ENCODE measurements around the gene SLC12A3.

SLC12A3 gene

DNA sequence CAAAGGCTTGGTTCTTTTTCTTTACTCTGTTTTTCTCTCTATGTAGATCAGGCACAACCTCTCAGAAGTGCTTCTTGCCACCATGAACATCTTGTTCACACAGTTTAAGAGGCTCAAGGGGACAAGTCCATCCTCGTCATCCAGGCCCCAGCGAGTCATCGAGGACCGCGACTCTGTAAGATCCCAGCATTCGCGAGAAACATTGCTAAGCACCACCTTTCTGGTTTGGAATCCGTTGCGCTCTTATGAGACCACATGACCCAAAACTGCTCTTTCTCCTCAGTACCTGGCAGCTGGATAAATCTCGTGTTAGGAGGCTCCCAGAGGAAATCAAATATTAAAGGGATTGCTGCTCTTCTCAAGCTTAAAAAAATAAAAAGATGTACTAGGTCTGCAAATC is 23.3 kb upstream of the SLC12A3 start:
- Histone ChIP-seq H2AK5ac (ENCODE audit: low read length) (no peak overlapping the region), H2BK120ac (ENCODE audit: low read depth, low read length) (no peak overlapping the region), H3K79me2 (ENCODE audit: control insufficient read depth, insufficient read depth, low read length) (no peaks in the 10 kb centered on the region), H3K4ac (ENCODE audit: low read depth, low read length) (no peak overlapping the region), H4K8ac (ENCODE audit: low read depth, low read length) (no peak overlapping the region), H3K4me3 (ENCODE audit: low read length) (no peak overlapping the region), H4K5ac (ENCODE audit: low read length) (no peak overlapping the region), H3K18ac (ENCODE audit: low read length) (no peak overlapping the region), H3K56ac (ENCODE audit: low read length) (no peak overlapping the region), H3K79me1 (ENCODE audit: low read length) (no peaks in the 10 kb centered on the region), H3K4me2 (ENCODE audit: low read length) (no peak overlapping the region), H2BK15ac (replicated peaks; ENCODE audit: low read depth) (no peak overlapping the region), H3K4me1 (ENCODE audit: control insufficient read depth, low read depth, low read length) (no peaks in the 10 kb centered on the region), H3K9ac (ENCODE audit: low read length) (no peak overlapping the region), H3K23ac (ENCODE audit: low read length) (no peak overlapping the region), H3K27ac (ENCODE audit: low read depth, low read length) (no peak overlapping the region), H2BK5ac (ENCODE audit: low read length) (no peak overlapping the region), H3K27me3 (ENCODE audit: insufficient read depth, low read length, poor library complexity) (no peaks in the 10 kb centered on the region), H3K36me3 (ENCODE audit: control insufficient read depth, insufficient read depth, low read length) (peaks cover 8% of the 10 kb centered on the region)
- DNase-seq, result no peak
- WGBS (ENCODE audit: extremely low coverage, insufficient coverage, low lambda C conversion rate), result no CpG with 5 or more reads among the region's 10 CpGs

- H3K27me3 ChIP-seq (ENCODE audit: insufficient read depth, low read length, poor library complexity), result no peaks in the 10 kb centered on the region
- H3K9ac ChIP-seq (ENCODE audit: low read length), result no peak overlapping the region
- H3K79me2 ChIP-seq (ENCODE audit: control insufficient read depth, insufficient read depth, low read length), result no peaks in the 10 kb centered on the region
- H3K36me3 ChIP-seq (ENCODE audit: control insufficient read depth, insufficient read depth, low read length), result peaks cover 5% of the 10 kb centered on the region
- no peak overlapping the region for H2BK5ac ChIP-seq (ENCODE audit: low read length)
- no peak overlapping the region for H3K4me2 ChIP-seq (ENCODE audit: low read length)
- H3K4me1 ChIP-seq (ENCODE audit: control insufficient read depth, low read depth, low read length), result no peaks in the 10 kb centered on the region
- H3K79me1 ChIP-seq (ENCODE audit: low read length), result no peaks in the 10 kb centered on the region
- no peak overlapping the region for H3K56ac ChIP-seq (ENCODE audit: low read length)
- H3K23ac ChIP-seq (ENCODE audit: low read length), result no peak overlapping the region
- no peak overlapping the region for H2BK120ac ChIP-seq (ENCODE audit: low read depth, low read length)
- H2AK5ac ChIP-seq (ENCODE audit: low read length), result no peak overlapping the region
- H3K4ac ChIP-seq (ENCODE audit: low read depth, low read length), result no peak overlapping the region
- H2BK15ac ChIP-seq (replicated peaks; ENCODE audit: low read depth), result no peak overlapping the region
- no peak overlapping the region for H4K5ac ChIP-seq (ENCODE audit: low read length)
- no peak overlapping the region for H4K8ac ChIP-seq (ENCODE audit: low read depth, low read length)
- H3K27ac ChIP-seq (ENCODE audit: low read depth, low read length), result no peak overlapping the region
- DNase-seq, result no peak
- no peak overlapping the region for H3K18ac ChIP-seq (ENCODE audit: low read length)
- no peak overlapping the region for H3K4me3 ChIP-seq (ENCODE audit: low read length)
Measured at GRCh38 chr16:56842133-56842532, 22.9 kb upstream of the SLC12A3 start.

DNA sequence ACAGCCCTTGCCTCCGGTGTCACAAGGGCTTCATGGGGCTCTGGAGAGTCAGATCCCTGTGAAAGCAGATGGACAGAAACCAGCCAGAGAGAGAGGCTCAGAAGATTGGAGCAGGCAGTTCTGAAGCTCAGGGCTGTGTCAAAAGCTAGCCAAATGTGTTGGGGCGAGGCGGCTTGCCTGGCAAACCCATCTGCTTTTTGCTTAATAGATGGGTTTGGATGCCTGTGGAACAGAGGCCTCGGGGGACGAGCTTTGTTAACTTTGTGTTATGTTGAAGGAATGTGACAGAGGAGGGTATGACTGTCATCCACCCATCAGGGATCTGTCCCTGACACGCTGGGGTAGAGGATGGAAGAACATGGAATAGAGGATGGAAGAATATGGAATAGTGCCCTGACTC is 21.0 kb upstream of the SLC12A3 start:
- Histone ChIP-seq H3K79me2 (ENCODE audit: control insufficient read depth, insufficient read depth, low read length) (no peaks in the 10 kb centered on the region), H3K27ac (ENCODE audit: low read depth, low read length) (no peak overlapping the region), H2BK120ac (ENCODE audit: low read depth, low read length) (no peak overlapping the region), H3K56ac (ENCODE audit: low read length) (no peak overlapping the region), H3K36me3 (ENCODE audit: control insufficient read depth, insufficient read depth, low read length) (peaks cover 5% of the 10 kb centered on the region), H2AK5ac (ENCODE audit: low read length) (no peak overlapping the region), H3K23ac (ENCODE audit: low read length) (no peak overlapping the region), H3K4me2 (ENCODE audit: low read length) (no peak overlapping the region), H4K5ac (ENCODE audit: low read length) (no peak overlapping the region), H3K4me1 (ENCODE audit: control insufficient read depth, low read depth, low read length) (no peaks in the 10 kb centered on the region), H3K4ac (ENCODE audit: low read depth, low read length) (no peak overlapping the region), H3K27me3 (ENCODE audit: insufficient read depth, low read length, poor library complexity) (no peaks in the 10 kb centered on the region), H2BK5ac (ENCODE audit: low read length) (no peak overlapping the region), H4K8ac (ENCODE audit: low read depth, low read length) (no peak overlapping the region), H3K79me1 (ENCODE audit: low read length) (no peaks in the 10 kb centered on the region), H3K9ac (ENCODE audit: low read length) (no peak overlapping the region), H3K4me3 (ENCODE audit: low read length) (no peak overlapping the region), H2BK15ac (replicated peaks; ENCODE audit: low read depth) (no peak overlapping the region), H3K18ac (ENCODE audit: low read length) (no peak overlapping the region)
- no CpG with 5 or more reads among the region's 6 CpGs for WGBS (ENCODE audit: extremely low coverage, insufficient coverage, low lambda C conversion rate)
- no peak for DNase-seq

- Histone ChIP-seq H3K27me3 (ENCODE audit: insufficient read depth, low read length, poor library complexity) (no peaks in the 10 kb centered on the region), H2AK5ac (ENCODE audit: low read length) (no peak overlapping the region), H3K4me1 (ENCODE audit: control insufficient read depth, low read depth, low read length) (peaks cover 5% of the 10 kb centered on the region), H2BK5ac (ENCODE audit: low read length) (no peak overlapping the region), H3K4me2 (ENCODE audit: low read length) (no peak overlapping the region), H3K27ac (ENCODE audit: low read depth, low read length) (no peak overlapping the region), H3K4ac (ENCODE audit: low read depth, low read length) (no peak overlapping the region), H3K4me3 (ENCODE audit: low read length) (no peak overlapping the region), H3K9ac (ENCODE audit: low read length) (no peak overlapping the region), H2BK15ac (replicated peaks; ENCODE audit: low read depth) (no peak overlapping the region), H3K18ac (ENCODE audit: low read length) (no peak overlapping the region), H3K79me2 (ENCODE audit: control insufficient read depth, insufficient read depth, low read length) (no peaks in the 10 kb centered on the region), H3K79me1 (ENCODE audit: low read length) (no peaks in the 10 kb centered on the region), H4K5ac (ENCODE audit: low read length) (no peak overlapping the region), H3K56ac (ENCODE audit: low read length) (no peak overlapping the region), H3K36me3 (ENCODE audit: control insufficient read depth, insufficient read depth, low read length) (peaks cover 3% of the 10 kb centered on the region), H4K8ac (ENCODE audit: low read depth, low read length) (no peak overlapping the region), H3K23ac (ENCODE audit: low read length) (no peak overlapping the region), H2BK120ac (ENCODE audit: low read depth, low read length) (no peak overlapping the region)
- DNase-seq, result no peak
- WGBS (ENCODE audit: extremely low coverage, insufficient coverage, low lambda C conversion rate), result no CpG with 5 or more reads among the region's 9 CpGs
Measured at GRCh38 chr16:56847173-56847910, 17.7 kb upstream of the SLC12A3 start.

GRCh38 chr16:56848029-56848936 is 16.7 kb upstream of the SLC12A3 start:
- Histone ChIP-seq H4K5ac (ENCODE audit: low read length) (no peak overlapping the region), H3K4ac (ENCODE audit: low read depth, low read length) (no peak overlapping the region), H3K56ac (ENCODE audit: low read length) (no peak overlapping the region), H2BK15ac (replicated peaks; ENCODE audit: low read depth) (no peak overlapping the region), H3K9ac (ENCODE audit: low read length) (no peak overlapping the region), H3K27ac (ENCODE audit: low read depth, low read length) (no peak overlapping the region), H3K27me3 (ENCODE audit: insufficient read depth, low read length, poor library complexity) (no peaks in the 10 kb centered on the region), H3K79me2 (ENCODE audit: control insufficient read depth, insufficient read depth, low read length) (no peaks in the 10 kb centered on the region), H3K4me3 (ENCODE audit: low read length) (no peak overlapping the region), H4K8ac (ENCODE audit: low read depth, low read length) (no peak overlapping the region), H3K18ac (ENCODE audit: low read length) (no peak overlapping the region), H2BK120ac (ENCODE audit: low read depth, low read length) (no peak overlapping the region), H2AK5ac (ENCODE audit: low read length) (no peak overlapping the region), H3K4me1 (ENCODE audit: control insufficient read depth, low read depth, low read length) (peaks cover 5% of the 10 kb centered on the region), H2BK5ac (ENCODE audit: low read length) (no peak overlapping the region), H3K4me2 (ENCODE audit: low read length) (no peak overlapping the region), H3K36me3 (ENCODE audit: control insufficient read depth, insufficient read depth, low read length) (peaks cover 3% of the 10 kb centered on the region), H3K79me1 (ENCODE audit: low read length) (no peaks in the 10 kb centered on the region), H3K23ac (ENCODE audit: low read length) (no peak overlapping the region)
- no CpG with 5 or more reads among the region's 11 CpGs for WGBS (ENCODE audit: extremely low coverage, insufficient coverage, low lambda C conversion rate)
- DNase-seq, result no peak

Measured in mesendoderm (in vitro differentiated cells).